IPS DF 4.7 (cell line): ENCODE measurements around the gene TIMM44.

Experiments
- DNase-seq: peaks from one replicate; pipeline ENCODE4 v3.0.0-alpha.2; 2013; ENCODE audit warnings: low spot score; ENCODE audit errors: extremely low read depth

TIMM44 gene

DNA sequence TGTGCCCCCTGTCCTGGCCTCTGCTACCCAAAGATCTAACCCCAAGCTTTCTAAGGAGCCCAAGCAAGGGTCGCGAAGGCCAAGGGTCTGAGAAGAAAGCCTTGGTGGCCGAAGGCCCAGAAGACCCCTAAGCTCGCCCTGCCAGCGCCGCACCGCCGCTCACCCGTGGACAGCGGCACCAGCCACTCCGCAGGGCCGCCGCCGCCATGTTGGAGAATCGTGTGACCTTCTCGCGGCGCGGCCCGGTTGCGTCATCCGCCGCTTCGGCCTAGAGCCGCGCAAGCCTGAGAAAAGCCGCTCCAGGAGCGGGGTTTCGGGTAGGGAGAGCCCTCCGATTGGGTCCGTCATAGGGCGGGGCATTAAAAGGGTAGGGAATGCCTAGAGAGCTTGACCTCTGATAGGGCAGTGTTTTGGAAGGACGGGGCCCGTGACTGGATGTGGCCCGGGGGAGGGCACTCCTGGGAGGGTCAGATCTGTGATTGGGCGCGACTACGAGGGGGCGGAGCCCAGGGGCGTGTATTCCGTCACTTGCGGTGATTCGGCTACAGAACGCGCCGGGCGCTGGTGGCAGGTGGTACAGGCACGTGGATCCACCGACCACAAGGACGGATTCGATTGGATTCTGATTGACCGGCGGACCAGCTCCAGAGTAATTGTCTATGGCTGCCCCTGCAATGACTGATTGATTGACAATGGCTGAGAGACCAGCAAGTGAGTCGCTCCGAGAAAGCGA is at the start of gene TIMM44:
TSS of gene TIMM44 (minus strand) at position 223 of the 733 bp plus-strand sequence. CDS start at position 208, 15 bp downstream.
- peak; percentile 97 for DNase-seq

DNA sequence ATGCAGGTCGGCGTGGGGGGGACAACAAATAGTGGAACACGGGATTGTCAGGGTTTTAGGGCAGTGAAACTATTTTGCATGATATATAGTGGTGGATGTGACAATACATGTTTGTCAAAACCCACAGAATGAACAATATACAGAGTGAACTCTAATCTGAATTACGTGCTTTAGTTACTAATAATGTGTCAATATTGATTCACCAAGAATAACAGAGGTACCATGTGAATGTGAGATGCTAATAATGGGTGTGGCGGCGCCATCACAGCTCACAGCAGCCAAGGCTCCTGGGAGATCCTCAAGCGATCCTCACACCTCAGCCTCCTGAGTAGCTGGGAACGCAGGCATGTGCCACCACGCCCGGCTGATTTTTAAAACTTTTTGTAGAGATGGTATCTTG is 49.1 kb upstream of the TIMM44 start:
- DNase-seq, result no peak

- DNase-seq, result no peak
Measured at GRCh38 chr19:7989071-7989575, 45.7 kb upstream of the TIMM44 start.

DNA sequence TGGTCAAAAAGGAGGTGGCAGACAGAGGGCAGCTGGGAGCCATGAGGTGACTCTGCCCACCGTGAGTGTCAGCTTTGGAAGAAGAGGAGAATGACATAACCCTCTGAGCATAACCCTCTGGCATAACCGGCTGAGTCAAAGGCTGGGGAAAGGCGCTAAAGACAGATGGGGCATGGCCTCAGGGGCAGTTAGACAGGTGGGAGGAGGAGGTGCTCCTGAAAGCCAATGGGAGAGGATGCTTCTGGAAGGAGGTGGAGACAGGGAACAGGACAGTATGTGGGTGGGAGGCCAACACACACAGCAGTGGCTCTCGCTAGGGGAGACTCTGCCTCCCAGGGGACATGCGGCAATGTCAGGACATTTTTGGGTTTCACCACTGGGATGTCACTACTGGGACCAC is 44.8 kb upstream of the TIMM44 start:
- DNase-seq, result no peak

- no peak for DNase-seq
Measured at GRCh38 chr19:7987114-7987768, 43.8 kb upstream of the TIMM44 start.

DNA sequence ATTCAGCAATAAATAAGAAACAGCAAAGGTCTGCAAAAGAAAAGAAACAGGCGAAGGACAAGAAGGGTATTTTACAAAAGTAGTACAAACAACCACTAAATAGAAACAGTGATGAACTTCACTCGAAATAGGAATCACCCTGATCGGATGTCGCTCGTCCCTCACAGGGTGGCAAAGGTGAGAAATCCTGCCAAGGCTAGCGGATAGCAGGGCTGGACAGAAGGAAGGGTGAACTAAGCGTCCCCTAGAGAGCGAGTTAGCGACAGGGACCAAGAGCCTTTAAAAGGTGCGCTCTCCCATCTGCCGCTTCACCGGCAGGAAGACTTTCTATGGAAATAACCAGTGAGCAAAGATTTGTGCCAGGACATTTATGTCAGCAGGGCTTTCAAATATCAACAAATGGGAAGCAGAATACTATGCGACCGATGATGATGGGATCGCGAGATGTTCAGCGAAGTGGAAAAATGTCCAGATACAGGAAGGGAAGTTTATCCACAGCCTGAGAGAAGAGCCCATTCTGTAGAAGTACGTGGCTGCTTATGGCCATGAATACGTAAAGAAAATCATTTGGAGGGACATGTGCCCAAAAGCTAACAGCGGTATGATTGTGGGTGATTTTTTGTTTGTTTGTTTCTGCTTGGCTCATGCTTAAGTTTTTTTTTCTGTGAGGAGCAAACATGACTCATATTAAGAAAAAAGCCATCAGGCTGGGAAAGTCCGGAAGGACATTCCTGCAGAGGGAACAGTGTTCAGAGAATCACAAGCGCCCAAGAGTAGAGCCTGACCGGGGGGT is 43.1 kb upstream of the TIMM44 start:
- no peak for DNase-seq

- no peak for DNase-seq
Measured at GRCh38 chr19:7985481-7985911, 42.0 kb upstream of the TIMM44 start.

- no peak for DNase-seq
Measured at GRCh38 chr19:7983995-7984837, 40.8 kb upstream of the TIMM44 start.

- no peak for DNase-seq
Measured at GRCh38 chr19:7983286-7983950, 40.0 kb upstream of the TIMM44 start.

DNA sequence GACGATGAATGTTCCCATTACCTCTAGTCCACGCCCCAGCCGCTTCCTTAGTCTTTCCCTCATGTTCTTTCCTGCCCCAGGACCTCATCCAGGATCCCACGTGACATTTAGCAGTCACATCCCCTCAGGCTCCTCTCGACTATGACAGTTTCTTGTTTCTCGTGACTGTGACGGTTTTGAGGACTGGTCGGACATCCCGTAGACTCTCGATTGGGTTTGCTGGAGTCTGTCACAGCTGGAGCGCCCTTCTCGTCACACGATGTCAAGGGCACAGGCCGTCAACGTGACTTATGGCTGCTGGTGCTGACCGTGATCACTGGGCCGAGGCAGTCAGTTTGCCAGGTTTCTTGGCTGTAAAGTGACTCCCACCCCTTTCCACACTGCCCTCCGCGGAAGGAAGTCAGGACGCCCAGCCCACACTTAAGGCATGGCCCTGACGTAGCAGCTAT is 39.2 kb upstream of the TIMM44 start:
- DNase-seq, result no peak

GRCh38 chr19:7982103-7982502 is 38.6 kb upstream of the TIMM44 start:
- DNase-seq, result no peak

DNA sequence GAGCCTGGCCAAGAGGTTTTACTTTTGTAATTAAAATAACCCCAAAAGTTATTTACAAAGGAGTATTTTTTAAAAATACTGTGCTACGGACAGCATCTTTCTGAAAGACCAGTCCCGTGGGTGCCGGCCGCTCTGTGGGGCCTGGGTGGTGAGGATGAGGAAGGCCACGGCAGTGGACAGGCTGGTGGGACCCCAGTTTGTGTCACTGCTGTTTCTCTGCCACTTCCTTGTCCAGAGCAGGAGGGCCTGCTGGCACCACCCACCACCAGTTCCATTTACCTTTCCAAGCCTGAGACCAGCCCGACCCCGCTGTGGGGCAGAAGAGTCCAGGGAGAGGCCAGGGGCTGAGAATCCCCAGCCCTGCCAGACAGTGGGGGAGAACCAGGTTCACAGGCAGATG is 38.2 kb upstream of the TIMM44 start:
- no peak for DNase-seq

GRCh38 chr19:7981199-7981598 is 37.7 kb upstream of the TIMM44 start:
- DNase-seq, result no peak

- no peak for DNase-seq
Measured at GRCh38 chr19:7980635-7981121, 37.2 kb upstream of the TIMM44 start.

- no peak for DNase-seq
Measured at GRCh38 chr19:7980168-7980567, 36.7 kb upstream of the TIMM44 start.

DNA sequence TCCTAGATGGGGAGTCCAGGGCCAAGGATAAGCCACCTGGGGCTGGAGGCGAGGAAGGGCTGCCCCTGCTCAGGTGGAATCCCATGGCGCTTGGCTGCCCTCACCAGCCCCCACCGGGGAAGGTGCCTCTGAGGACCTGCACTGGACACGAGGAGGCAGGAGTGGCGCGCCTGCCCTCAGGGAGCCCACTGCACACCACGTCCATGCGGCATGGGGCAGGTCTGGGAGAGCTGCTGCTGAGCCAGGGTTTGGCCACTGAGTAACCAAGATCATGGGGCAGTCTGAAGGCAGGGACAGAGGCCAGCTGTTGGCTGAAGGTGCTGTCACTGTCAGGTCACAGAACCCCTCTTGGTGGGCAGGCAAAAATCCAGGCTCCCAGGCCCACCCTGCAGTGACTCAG is 36.1 kb upstream of the TIMM44 start:
- DNase-seq, result no peak

- DNase-seq, result no peak
Measured at GRCh38 chr19:7979011-7979410, 35.5 kb upstream of the TIMM44 start.

GRCh38 chr19:7978179-7978825 is 34.8 kb upstream of the TIMM44 start:
- DNase-seq, result no peak

DNA sequence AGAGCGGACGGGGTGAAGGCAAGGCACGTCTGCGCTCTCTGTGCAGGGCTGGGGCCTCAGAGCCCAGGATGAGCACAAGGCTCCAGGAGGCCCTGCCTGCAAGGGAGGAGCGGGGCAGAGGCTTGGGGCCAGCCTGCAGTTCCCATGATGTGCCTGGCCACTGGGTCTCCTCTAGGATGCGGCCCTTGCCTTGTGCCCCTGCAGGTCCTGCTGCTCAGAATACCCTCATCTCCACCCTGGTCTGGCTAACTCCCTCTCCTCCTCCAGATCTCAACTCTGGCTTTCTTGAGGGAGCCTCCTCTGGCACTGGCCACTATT is 34.2 kb upstream of the TIMM44 start:
- DNase-seq, result no peak
